HepG2 (cell line): ENCODE results near the gene MORN3. TPM values are rescaled to one million over a fixed set of nuclear protein-coding genes. Genes with fewer than 3 reads are reported as not detected.

Experiments
- ATAC-seq: fragments of 200-7000 bp; cut with Tn5 transposase; 3 replicates; pipeline ENCODE4 v1.9.1; 2020; ENCODE audit warnings: mild to moderate bottlenecking, moderate library complexity
- BruUV-seq: library from RNA; stranded (reverse); fragments of 400-500 nt; replicated peaks from 2 replicates; lab custom pipeline; 2021; lab: Mats Ljungman, UMichigan
- CTCF ChIA-PET: fragments of 300-600 bp; formaldehyde crosslinking; extraction: SDS; loops from one replicate; lab custom pipeline; 2021; ENCODE audit warnings: low total read pairs, inconsistent platforms, low intra/inter-chr PET ratio; lab: Yijun Ruan, JAX
- POLR2A ChIA-PET: fragments of 350-600 bp; sonication (Branson Sonifier 250); formaldehyde crosslinking; loops from one replicate; lab custom pipeline; 2020; ENCODE audit warnings: antibody characterized with exemption, inconsistent platforms; lab: Yijun Ruan, JAX
- DNase-seq: peaks from one replicate; pipeline ENCODE4 v3.0.0-alpha.2; 2015; ENCODE audit warnings: low spot score
- FAIRE-seq: peaks from 3 replicates; lab custom pipeline; 2011; peaks lifted over from hg19 to GRCh38; lab: Jason Lieb, UNC
- H2AFZ ChIP-seq: one replicate; pipeline ENCODE4 v1.6.1; 2011; ENCODE audit warnings: low read length, inconsistent platforms
- H3K27ac ChIP-seq: fragments of 300-600 bp; 3 replicates; pipeline ENCODE4 v1.8.0; 2011; ENCODE audit warnings: mixed run types, mild to moderate bottlenecking, mixed read lengths, low read length, inconsistent platforms; ENCODE audit not compliant: insufficient read depth; ENCODE audit errors: extremely low read length
- H3K27me3 ChIP-seq, 2 experiments: fragments of 200-600 bp in 1 of 2; 2 replicates in 1 of 2; 3 replicates in 1 of 2; pipeline versions ENCODE4 v1.6.0 to v1.8.0; 2011; ENCODE audit warnings: low read length in 2 of 2, mild to moderate bottlenecking in 2 of 2, moderate library complexity in 2 of 2, inconsistent platforms in 1 of 2; ENCODE audit not compliant: insufficient read depth in 2 of 2, control insufficient read depth in 1 of 2
- H3K36me3 ChIP-seq, 2 experiments: fragments of 200-600 bp in 1 of 2; replicated peaks in 1 of 2; 2 replicates in 1 of 2; 3 replicates in 1 of 2; pipeline versions ENCODE4 v1.5.1 to v1.8.0; 2011; ENCODE audit warnings: low read length in 2 of 2, inconsistent platforms in 1 of 2; ENCODE audit not compliant: insufficient read depth in 2 of 2, control insufficient read depth in 1 of 2
- H3K4me1 ChIP-seq: 2 replicates; pipeline ENCODE4 v1.5.1; 2012; ENCODE audit warnings: low read length, inconsistent platforms; ENCODE audit not compliant: insufficient read depth
- H3K4me2 ChIP-seq: 2 replicates; pipeline ENCODE4 v1.6.0; 2011; ENCODE audit warnings: low read depth, low read length, inconsistent platforms
- H3K4me3 ChIP-seq, 3 experiments: fragments of 200-600 bp in 1 of 3; sonication (generic), shearing (Covaris generic) in 1 of 3; replicated peaks in 1 of 3; 2 replicates each; pipeline ENCODE4 v1.5.1; 2011 to 2016; ENCODE audit warnings: low read length in 3 of 3, inconsistent platforms in 2 of 3, low read depth in 2 of 3, mild to moderate bottlenecking in 2 of 3, control low read depth in 1 of 3, mixed read lengths in 1 of 3; ENCODE audit not compliant: insufficient read depth in 1 of 3
- H3K79me2 ChIP-seq: one replicate; pipeline ENCODE4 v1.6.1; 2011; ENCODE audit warnings: low read length, inconsistent platforms; ENCODE audit not compliant: insufficient read depth
- H3K9ac ChIP-seq: 2 replicates; pipeline ENCODE4 v1.6.0; 2011; ENCODE audit warnings: mild to moderate bottlenecking, low read depth, low read length, inconsistent platforms; ENCODE audit not compliant: insufficient read depth
- H3K9me3 ChIP-seq: 2 replicates; pipeline ENCODE4 v1.5.1; 2012; ENCODE audit warnings: mild to moderate bottlenecking, low read length
- H4K20me1 ChIP-seq: 2 replicates; pipeline ENCODE4 v1.6.0; 2011; ENCODE audit warnings: inconsistent platforms, mild to moderate bottlenecking, low read length, moderate library complexity; ENCODE audit not compliant: insufficient read depth
- CBX5 ChIP-seq: sonication (generic); formaldehyde crosslinking; IDR thresholded peaks from 2 replicates; pipeline ENCODE4 v1.4.0; 2020; ENCODE audit warnings: missing genetic modification reagents, borderline replicate concordance
- MYPOP ChIP-seq: sonication (generic); formaldehyde crosslinking; IDR thresholded peaks from 2 replicates; pipeline ENCODE4 v1.8.1; 2023; ENCODE audit warnings: mild to moderate bottlenecking, moderate library complexity, missing genetic modification reagents
- RBAK ChIP-seq: sonication (generic); formaldehyde crosslinking; IDR thresholded peaks from 2 replicates; pipeline ENCODE4 v1.5.1; 2020; ENCODE audit warnings: mild to moderate bottlenecking, missing genetic modification reagents
- SATB2 ChIP-seq: sonication (generic); formaldehyde crosslinking; IDR thresholded peaks from 2 replicates; pipeline ENCODE4 v1.5.0; 2020; ENCODE audit warnings: missing genetic modification reagents
- TOE1 ChIP-seq: sonication (generic); formaldehyde crosslinking; IDR thresholded peaks from 2 replicates; pipeline ENCODE4 v1.4.0; 2020; ENCODE audit warnings: mild to moderate bottlenecking, missing genetic modification reagents
- ZBTB43 ChIP-seq: sonication (generic); formaldehyde crosslinking; conservative IDR thresholded peaks from 2 replicates; pipeline ENCODE4 v1.4.0; 2020; ENCODE audit warnings: missing genetic modification reagents
- ZNF121 ChIP-seq: sonication (generic); formaldehyde crosslinking; IDR thresholded peaks from 2 replicates; pipeline ENCODE4 v1.5.0; 2020; ENCODE audit warnings: mild to moderate bottlenecking, missing genetic modification reagents
- ZNF362 ChIP-seq: sonication (generic); formaldehyde crosslinking; IDR thresholded peaks from 2 replicates; pipeline ENCODE4 v1.4.0; 2020; ENCODE audit warnings: missing genetic modification reagents, mild to moderate bottlenecking, borderline replicate concordance
- ZNF552 ChIP-seq: sonication (generic); formaldehyde crosslinking; IDR thresholded peaks from 2 replicates; pipeline ENCODE4 v1.9.0; 2022; ENCODE audit warnings: missing genetic modification reagents, mild to moderate bottlenecking, borderline replicate concordance
- ZNF580 ChIP-seq: IDR thresholded peaks from 2 replicates; pipeline ENCODE4 v1.6.1; 2016; ENCODE audit warnings: low read depth, borderline replicate concordance
- ZNF891 ChIP-seq: sonication (generic); formaldehyde crosslinking; IDR thresholded peaks from 2 replicates; pipeline ENCODE4 v1.5.0; 2020; ENCODE audit warnings: mild to moderate bottlenecking, missing genetic modification reagents
- ZSCAN12 ChIP-seq: sonication (generic); formaldehyde crosslinking; IDR thresholded peaks from 2 replicates; pipeline ENCODE4 v1.9.0; 2021; ENCODE audit warnings: mild to moderate bottlenecking, missing genetic modification reagents
- WGBS: methylation state at CpG from one replicate; pipeline ENCODE4 v1.1.6; 2017; ENCODE audit warnings: low lambda C conversion rate; 5-methylcytosine and 5-hydroxymethylcytosine counted together
- in situ Hi-C: cut with HindIII; loops from 2 replicates; pipeline ENCODE4 v1.10.0; 2017; ENCODE audit warnings: low pct_unique_long_range_greater_than_20kb; ENCODE audit not compliant: extremely low pct_ligation_motif_present
- intact Hi-C: fragments of 100-400 bp; cut with micrococcal nuclease; formaldehyde crosslinking; loops from one replicate; pipeline ENCODE4 v1.10.0; 2022; ENCODE audit not compliant: unreplicated experiment
- polyA plus RNA-seq, 8 experiments: library from polyadenylated mRNA; depleted of rRNA in 3 of 8; stranded (reverse) in 7 of 8; unstranded in 1 of 8; fragments of >200 nt; fragmentation: Illumina TruSeq in 4 of 8; extraction: Trizol in 4 of 8; gene quantifications; 2 replicates each; pipeline versions ENCODE4 v1.2.1 to v1.2.3, GENCODE V29; 2011 to 2016; ENCODE audit warnings: low read depth in 4 of 8, missing spikeins in 1 of 8, mixed read lengths in 1 of 8; ENCODE audit not compliant: insufficient read depth in 1 of 8
- total RNA-seq, 5 experiments: library from RNA; depleted of rRNA; stranded (reverse); fragments of >200 nt; fragmentation: Illumina TruSeq; extraction: Trizol; gene quantifications; 2 replicates each; pipeline ENCODE4 v1.2.3, GENCODE V29; 2016; ENCODE audit warnings: low read depth in 1 of 5
- TF ChIP-seq, protein P1 (sequence below): sonication (generic); formaldehyde crosslinking; IDR thresholded peaks from 2 replicates; pipeline ENCODE4 v1.4.0; 2020; ENCODE audit warnings: missing genetic modification reagents
- TF ChIP-seq, protein P2 (sequence below): IDR thresholded peaks from 2 replicates; pipeline ENCODE4 v1.6.1; 2016; ENCODE audit warnings: mild to moderate bottlenecking, missing biosample characterization, missing genetic modification reagents

Gene MORN3
- total and polyA plus RNA-seq, 2 of the 13 experiments (the other 11 are each of a cell fraction or from before 2014, with no cell fraction given): 1.1 to 2.0 TPM

GRCh38 chr12:121709478-121709961, 40.1 kb upstream of the MORN3 start:
- ChIA-PET POLR2A (interaction anchor here (1.0 to 1.9 kb wide), 5 partner anchors 56 to 92 kb away, joined by 3 to 6 read pairs (median 4); partner anchors contain the start of gene ORAI1), CTCF (no interaction called here)
- no peak overlapping the region for H2AFZ ChIP-seq
- FAIRE-seq (no peak), DNase-seq (peak; percentile 54), ATAC-seq (peak; percentile 6; the same call in 1 of the 3 replicates)
- H3K9me3 ChIP-seq: no peaks in the 10 kb centered on the region
- peaks cover 11% of the 10 kb centered on the region for H3K79me2 ChIP-seq
- no TSS peak for BruUV-seq
- H3K27me3 ChIP-seq: no peaks in the 10 kb centered on the region; a peak in 1 of 5 replicates
- H3K27ac ChIP-seq: peak overlapping the region; percentile 4
- peaks cover 56% of the 10 kb centered on the region for H3K4me1 ChIP-seq
- intact Hi-C loops: no loop called here
- no peak overlapping the region for H3K4me2 ChIP-seq
- H4K20me1 ChIP-seq: no peaks in the 10 kb centered on the region
- no peak overlapping the region for H3K9ac ChIP-seq
- 38% methylated on average over 5 of the region's 5 CpGs for WGBS
- H3K4me3 ChIP-seq: no peak overlapping the region
- H3K36me3 ChIP-seq: no peaks in the 10 kb centered on the region
- in situ Hi-C loops: no loop called here
- TF ChIP-seq RBAK (CRISPR knock-in tag) (no peak), ZNF362 (0 out of 2 replicates have a peak, but pooled peaks have one; percentile 16), ZSCAN12 (no peak), MYPOP (no peak), ZNF891 (CRISPR knock-in tag) (no peak), CBX5 (no peak), SATB2 (CRISPR knock-in tag) (no peak), ZNF552 (CRISPR knock-in tag) (no peak), ZNF580 (CRISPR knock-in tag) (no peak), ZNF121 (CRISPR knock-in tag) (peak; percentile 95), ZBTB43 (no peak), TOE1 (CRISPR knock-in tag) (no peak)
- TF ChIP-seq, protein P1, sequence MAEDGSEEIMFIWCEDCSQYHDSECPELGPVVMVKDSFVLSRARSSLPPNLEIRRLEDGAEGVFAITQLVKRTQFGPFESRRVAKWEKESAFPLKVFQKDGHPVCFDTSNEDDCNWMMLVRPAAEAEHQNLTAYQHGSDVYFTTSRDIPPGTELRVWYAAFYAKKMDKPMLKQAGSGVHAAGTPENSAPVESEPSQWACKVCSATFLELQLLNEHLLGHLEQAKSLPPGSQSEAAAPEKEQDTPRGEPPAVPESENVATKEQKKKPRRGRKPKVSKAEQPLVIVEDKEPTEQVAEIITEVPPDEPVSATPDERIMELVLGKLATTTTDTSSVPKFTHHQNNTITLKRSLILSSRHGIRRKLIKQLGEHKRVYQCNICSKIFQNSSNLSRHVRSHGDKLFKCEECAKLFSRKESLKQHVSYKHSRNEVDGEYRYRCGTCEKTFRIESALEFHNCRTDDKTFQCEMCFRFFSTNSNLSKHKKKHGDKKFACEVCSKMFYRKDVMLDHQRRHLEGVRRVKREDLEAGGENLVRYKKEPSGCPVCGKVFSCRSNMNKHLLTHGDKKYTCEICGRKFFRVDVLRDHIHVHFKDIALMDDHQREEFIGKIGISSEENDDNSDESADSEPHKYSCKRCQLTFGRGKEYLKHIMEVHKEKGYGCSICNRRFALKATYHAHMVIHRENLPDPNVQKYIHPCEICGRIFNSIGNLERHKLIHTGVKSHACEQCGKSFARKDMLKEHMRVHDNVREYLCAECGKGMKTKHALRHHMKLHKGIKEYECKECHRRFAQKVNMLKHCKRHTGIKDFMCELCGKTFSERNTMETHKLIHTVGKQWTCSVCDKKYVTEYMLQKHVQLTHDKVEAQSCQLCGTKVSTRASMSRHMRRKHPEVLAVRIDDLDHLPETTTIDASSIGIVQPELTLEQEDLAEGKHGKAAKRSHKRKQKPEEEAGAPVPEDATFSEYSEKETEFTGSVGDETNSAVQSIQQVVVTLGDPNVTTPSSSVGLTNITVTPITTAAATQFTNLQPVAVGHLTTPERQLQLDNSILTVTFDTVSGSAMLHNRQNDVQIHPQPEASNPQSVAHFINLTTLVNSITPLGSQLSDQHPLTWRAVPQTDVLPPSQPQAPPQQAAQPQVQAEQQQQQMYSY (CRISPR knock-in tag): no peak
- TF ChIP-seq, protein P2, sequence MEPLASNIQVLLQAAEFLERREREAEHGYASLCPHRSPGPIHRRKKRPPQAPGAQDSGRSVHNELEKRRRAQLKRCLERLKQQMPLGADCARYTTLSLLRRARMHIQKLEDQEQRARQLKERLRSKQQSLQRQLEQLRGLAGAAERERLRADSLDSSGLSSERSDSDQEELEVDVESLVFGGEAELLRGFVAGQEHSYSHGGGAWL: no peak
